SU-DHL-6 (cell line): Measurements from ENCODE around the gene MRPL20.

ENCODE experiments used
- CTCF ChIP-seq: fragments of 200-600 bp; sonication (generic); IDR thresholded peaks from one replicate; pipeline ENCODE4 v1.5.1; 2017; ENCODE audit warnings: antibody characterized with exemption, mild to moderate bottlenecking, low read length, moderate library complexity; ENCODE audit not compliant: insufficient read depth, poor library complexity, severe bottlenecking
- EZH2phosphoT487 ChIP-seq: fragments of 200-600 bp; sonication (generic), shearing (Covaris generic); conservative IDR thresholded peaks from 2 replicates; pipeline ENCODE4 v1.6.1; 2018; ENCODE audit warnings: mild to moderate bottlenecking, antibody characterized with exemption, low read length, moderate library complexity, mixed read lengths

DNA sequence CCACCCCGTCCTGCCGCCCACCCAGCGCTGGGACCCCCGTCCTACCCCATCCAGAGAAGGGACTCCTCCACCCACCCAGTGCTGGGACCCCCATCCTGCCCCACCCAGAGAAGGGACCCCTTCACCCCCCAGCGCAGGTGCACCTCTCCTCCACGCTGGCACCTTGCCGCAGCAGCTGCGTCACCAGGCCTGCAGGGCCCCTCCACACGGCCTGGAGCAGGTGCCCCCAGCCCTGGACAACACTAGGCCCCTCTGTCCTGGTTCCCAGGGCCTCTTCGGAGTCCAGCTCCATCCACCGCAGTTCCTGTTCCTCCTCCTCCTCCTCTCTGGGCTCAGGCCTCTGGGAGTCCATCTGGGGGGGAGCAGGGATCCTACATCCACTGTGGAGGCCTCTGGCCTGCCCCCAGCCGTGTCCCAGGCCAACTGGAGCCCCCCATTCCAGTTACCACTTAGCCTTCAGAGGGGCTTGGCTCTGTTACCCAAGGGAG lies 13.6 kb upstream of the MRPL20 start:
- TF ChIP-seq CTCF = no peak
- TF ChIP-seq EZH2phosphoT487 = no peak
